Duodenal mucosa (tissue), 2 donors: Measurements from ENCODE around the gene SEMA4D.

Source experiments
- H3K27ac ChIP-seq: one replicate; pipeline ENCODE4 v1.7.0; 2013; ENCODE audit warnings: low read depth, low read length
- H3K27me3 ChIP-seq, 2 donors: one replicate each; pipeline ENCODE4 v1.7.0; 2013; ENCODE audit warnings: low read length in 2 of 2, control low read depth in 1 of 2; ENCODE audit not compliant: insufficient read depth in 2 of 2, control insufficient read depth in 1 of 2
- H3K36me3 ChIP-seq, 2 donors: one replicate each; pipeline ENCODE4 v1.7.0; 2013; ENCODE audit warnings: low read length in 2 of 2, control low read depth in 1 of 2; ENCODE audit not compliant: insufficient read depth in 2 of 2, control insufficient read depth in 1 of 2
- H3K4me1 ChIP-seq, 2 donors: one replicate each; pipeline ENCODE4 v1.7.0; 2013; ENCODE audit warnings: low read length in 2 of 2, control low read depth in 1 of 2; ENCODE audit not compliant: insufficient read depth in 2 of 2, control insufficient read depth in 1 of 2
- H3K4me3 ChIP-seq, 2 donors: one replicate each; pipeline ENCODE4 v1.7.0; 2013; ENCODE audit warnings: low read length in 2 of 2, low read depth in 1 of 2
- H3K9ac ChIP-seq, 2 donors: one replicate each; pipeline ENCODE4 v1.7.0; 2013; ENCODE audit warnings: low read length in 2 of 2, low read depth in 1 of 2
- H3K9me3 ChIP-seq, 2 donors: one replicate each; pipeline ENCODE4 v1.7.0; 2013; ENCODE audit warnings: low read length in 2 of 2, control low read depth in 1 of 2; ENCODE audit not compliant: control insufficient read depth in 1 of 2

SEMA4D gene

GRCh38 chr9:89522261-89522958, 24.5 kb upstream of the SEMA4D start:
- Histone ChIP-seq H3K36me3 (no peaks in the 10 kb centered on the region), H3K4me3 (peak overlapping the region in 1 of 2 donors; percentile 13), H3K9ac (peak overlapping the region in 1 of 2 donors; percentile 16), H3K27ac (no peak overlapping the region), H3K27me3 (no peaks in the 10 kb centered on the region), H3K9me3 (no peaks in the 10 kb centered on the region), H3K4me1 (peaks cover 43 to 44% of the 10 kb centered on the region in 2 donors)

DNA sequence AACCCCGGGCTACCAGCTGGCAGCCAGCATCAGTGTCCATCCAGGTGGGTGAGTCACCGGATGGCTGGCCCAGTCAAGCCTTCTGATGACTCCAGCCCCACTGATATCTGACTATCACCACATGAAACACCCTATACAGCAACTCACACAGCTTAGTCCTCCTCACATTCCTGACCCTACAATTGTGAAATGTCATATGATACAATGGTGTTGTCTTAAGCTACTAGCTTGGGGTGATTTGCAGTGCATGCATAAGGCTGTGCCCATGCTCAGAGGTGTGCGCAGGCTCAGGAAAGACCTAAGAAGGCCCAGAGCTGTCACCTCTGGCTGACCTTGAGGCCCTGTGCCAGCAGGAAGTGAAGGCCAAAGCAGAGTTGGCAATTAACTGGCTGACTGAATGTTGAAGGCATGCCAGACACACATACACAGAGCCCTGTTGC, 21.5 kb upstream of the SEMA4D start:
- H3K36me3 ChIP-seq, result no peaks in the 10 kb centered on the region
- no peaks in the 10 kb centered on the region for H3K27me3 ChIP-seq
- H3K27ac ChIP-seq, result no peak overlapping the region
- H3K4me1 ChIP-seq, result peaks cover 21 to 22% of the 10 kb centered on the region in 2 donors
- no peak overlapping the region for H3K4me3 ChIP-seq
- no peaks in the 10 kb centered on the region for H3K9me3 ChIP-seq
- H3K9ac ChIP-seq, result no peak overlapping the region

- Histone ChIP-seq H3K4me3 (no peak overlapping the region), H3K27ac (no peak overlapping the region), H3K4me1 (peaks cover 15 to 16% of the 10 kb centered on the region in 2 donors), H3K27me3 (no peaks in the 10 kb centered on the region), H3K36me3 (no peaks in the 10 kb centered on the region), H3K9ac (no peak overlapping the region), H3K9me3 (no peaks in the 10 kb centered on the region)
Observed at GRCh38 chr9:89518466-89519365, 20.8 kb upstream of the SEMA4D start.

DNA sequence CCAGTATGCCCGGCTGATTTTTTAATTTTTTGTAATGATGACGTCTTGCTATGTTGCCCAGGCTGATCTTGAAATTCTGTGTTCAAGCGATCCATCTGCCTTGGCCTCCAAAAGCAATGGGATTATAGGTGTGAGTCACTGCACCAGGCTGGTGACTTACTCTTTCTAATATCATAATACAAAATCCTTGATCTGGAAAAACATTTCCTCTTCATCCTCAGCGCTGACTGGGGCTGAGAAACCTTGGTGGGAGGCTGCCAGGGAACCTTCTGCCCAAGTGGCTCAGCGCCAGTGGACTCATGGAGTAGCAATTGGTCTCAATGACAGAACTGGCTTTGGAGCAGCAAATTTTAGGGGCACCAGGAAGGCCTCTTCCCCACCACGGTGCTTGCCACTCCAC, 17.5 kb upstream of the SEMA4D start:
- Histone ChIP-seq H3K4me3 (no peak overlapping the region), H3K9ac (no peak overlapping the region), H3K27ac (no peak overlapping the region), H3K9me3 (no peaks in the 10 kb centered on the region), H3K36me3 (no peaks in the 10 kb centered on the region), H3K27me3 (no peaks in the 10 kb centered on the region), H3K4me1 (peaks cover 4 to 8% of the 10 kb centered on the region in 2 donors)

DNA sequence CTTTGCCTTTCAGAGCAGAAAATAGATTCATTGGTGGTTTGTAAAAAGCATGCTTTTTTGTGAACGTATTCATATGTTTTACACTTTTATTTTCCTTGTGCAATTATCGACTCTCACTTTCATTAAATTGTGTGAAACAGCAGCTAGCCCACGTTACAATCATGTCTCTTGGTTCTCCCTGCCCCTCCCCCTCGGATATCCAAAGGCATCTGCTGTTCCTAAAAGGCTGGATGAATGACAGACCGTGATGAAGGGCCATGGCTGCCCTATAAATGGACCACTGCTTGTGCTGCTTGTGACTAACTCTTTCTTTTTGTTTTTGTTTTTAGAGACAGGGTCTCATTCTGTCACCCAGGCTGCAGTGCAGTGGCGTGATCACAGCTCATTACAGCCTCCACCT, 17.0 kb upstream of the SEMA4D start:
- H3K27ac ChIP-seq, result no peak overlapping the region
- H3K4me3 ChIP-seq, result no peak overlapping the region
- H3K9ac ChIP-seq, result no peak overlapping the region
- H3K27me3 ChIP-seq, result no peaks in the 10 kb centered on the region
- no peaks in the 10 kb centered on the region for H3K36me3 ChIP-seq
- H3K4me1 ChIP-seq, result peaks cover 4 to 8% of the 10 kb centered on the region in 2 donors
- H3K9me3 ChIP-seq, result no peaks in the 10 kb centered on the region

GRCh38 chr9:89514337-89514736, 16.4 kb upstream of the SEMA4D start:
- Histone ChIP-seq H3K27ac (no peak overlapping the region), H3K4me3 (no peak overlapping the region)

GRCh38 chr9:89513837-89514236, 15.9 kb upstream of the SEMA4D start:
- H3K27me3 ChIP-seq, result no peaks in the 10 kb centered on the region
- no peaks in the 10 kb centered on the region for H3K9me3 ChIP-seq
- no peaks in the 10 kb centered on the region for H3K36me3 ChIP-seq
- H3K9ac ChIP-seq, result no peak overlapping the region
- no peak overlapping the region for H3K4me3 ChIP-seq
- peaks cover 0 to 5% of the 10 kb centered on the region in 2 donors for H3K4me1 ChIP-seq
- no peak overlapping the region for H3K27ac ChIP-seq

More at GRCh38 chr9:89514337-89514736, 16.4 kb upstream of the SEMA4D start:
- Histone ChIP-seq H3K9me3 (no peaks in the 10 kb centered on the region), H3K9ac (no peak overlapping the region), H3K4me1 (peaks cover 3 to 5% of the 10 kb centered on the region in 2 donors), H3K27me3 (no peaks in the 10 kb centered on the region), H3K36me3 (no peaks in the 10 kb centered on the region)

- H3K27me3 ChIP-seq, result no peaks in the 10 kb centered on the region
- no peak overlapping the region for H3K27ac ChIP-seq
- no peaks in the 10 kb centered on the region for H3K36me3 ChIP-seq
- H3K9ac ChIP-seq, result no peak overlapping the region
- H3K4me1 ChIP-seq, result no peaks in the 10 kb centered on the region
- no peak overlapping the region for H3K4me3 ChIP-seq
- H3K9me3 ChIP-seq, result no peaks in the 10 kb centered on the region
Observed at GRCh38 chr9:89512382-89512781, 14.5 kb upstream of the SEMA4D start.

- H3K27me3 ChIP-seq, result no peaks in the 10 kb centered on the region
- no peak overlapping the region for H3K9ac ChIP-seq
- H3K36me3 ChIP-seq, result no peaks in the 10 kb centered on the region
- H3K4me1 ChIP-seq, result no peaks in the 10 kb centered on the region
- no peaks in the 10 kb centered on the region for H3K9me3 ChIP-seq
- no peak overlapping the region for H3K27ac ChIP-seq
- no peak overlapping the region for H3K4me3 ChIP-seq
Observed at GRCh38 chr9:89508951-89509615, 11.2 kb upstream of the SEMA4D start.

- no peaks in the 10 kb centered on the region for H3K9me3 ChIP-seq
- no peak overlapping the region for H3K4me3 ChIP-seq
- no peaks in the 10 kb centered on the region for H3K27me3 ChIP-seq
- H3K4me1 ChIP-seq, result peaks cover 0 to 10% of the 10 kb centered on the region in 2 donors
- no peak overlapping the region for H3K27ac ChIP-seq
- no peak overlapping the region for H3K9ac ChIP-seq
- no peaks in the 10 kb centered on the region for H3K36me3 ChIP-seq
Observed at GRCh38 chr9:89505911-89506310, 8.0 kb upstream of the SEMA4D start.
